T-cell (primary cell): Measurements from ENCODE around the gene TUBB8B. TPM values are rescaled to one million over a fixed set of nuclear protein-coding genes. Genes with fewer than 3 reads are reported as not detected.
"Not testable (repeated sequence)": the region's sequence is repeated elsewhere in the genome, so short reads cannot be mapped to it uniquely, and the experiment has no call there.

Source experiments
- ATAC-seq, 4 experiments: fragments of 200-7000 bp in 3 of 4; fragments of 150-1000 bp in 1 of 4; cut with Tn5 transposase; replicated peaks in 1 of 4; 1 replicate in 3 of 4; 2 replicates in 1 of 4; pipeline ENCODE4 v1.10.0; 2021; ENCODE audit warnings: moderate library complexity in 3 of 4, mild to moderate bottlenecking in 2 of 4, moderate number of reproducible peaks in 1 of 4
- CTCF ChIA-PET, 2 donors: fragments of 300-600 bp; sonication (Branson Sonifier 250); formaldehyde crosslinking; loops; one replicate each; lab custom pipeline; 2022; ENCODE audit warnings: antibody characterized with exemption in 2 of 2; lab: Charles Lee
- POLR2A ChIA-PET, 2 donors: fragments of 300-600 bp; sonication (Branson Sonifier 250); formaldehyde crosslinking; loops; one replicate each; lab custom pipeline; 2022; ENCODE audit warnings: antibody characterized with exemption in 2 of 2; lab: Charles Lee
- DNase-seq, 35 experiments: peaks; one replicate each; pipeline versions ENCODE4 v3.0.0 to v3.0.0-alpha.2; 2013 to 2023
- H3K27ac ChIP-seq: one replicate; pipeline ENCODE4 v1.5.1; 2013; ENCODE audit warnings: low read length
- H3K27me3 ChIP-seq, 2 experiments: replicated peaks in 1 of 2; 1 replicate in 1 of 2; 2 replicates in 1 of 2; pipeline versions ENCODE4 v1.6.1 to v1.7.0; 2013; ENCODE audit warnings: low read length in 1 of 2, mixed read lengths in 1 of 2; ENCODE audit not compliant: control insufficient read depth in 2 of 2, insufficient read depth in 2 of 2; ENCODE audit errors: extremely low read depth in 1 of 2
- H3K36me3 ChIP-seq, 2 donors: 1 replicate in 1 of 2; 2 replicates in 1 of 2; pipeline versions ENCODE4 v1.6.1 to v1.7.0; 2013; ENCODE audit warnings: low read length in 1 of 2; ENCODE audit not compliant: control insufficient read depth in 2 of 2, insufficient read depth in 1 of 2; ENCODE audit errors: extremely low read depth in 1 of 2
- H3K4me1 ChIP-seq, 2 experiments: 1 replicate in 1 of 2; 2 replicates in 1 of 2; pipeline versions ENCODE4 v1.6.1 to v1.7.0; 2013; ENCODE audit warnings: low read length in 2 of 2, mixed read lengths in 1 of 2; ENCODE audit not compliant: insufficient read depth in 2 of 2, control insufficient read depth in 1 of 2; ENCODE audit errors: extremely low read depth in 1 of 2
- H3K4me3 ChIP-seq, 2 donors: 1 replicate in 1 of 2; 2 replicates in 1 of 2; pipeline versions ENCODE4 v1.5.1 to v1.7.0; 2013; ENCODE audit warnings: mild to moderate bottlenecking in 2 of 2, low read length in 1 of 2, moderate library complexity in 1 of 2; ENCODE audit not compliant: control insufficient read depth in 1 of 2; ENCODE audit errors: extremely low read depth in 1 of 2
- H3K9me3 ChIP-seq: 2 replicates; pipeline ENCODE4 v1.7.0; 2013
- H3K27ac Mint-ChIP-seq, 2 donors: one replicate each; pipeline ENCODE4 v1.8.0; 2020 to 2021; ENCODE audit warnings: mild to moderate bottlenecking in 2 of 2, mixed read lengths in 2 of 2
- H3K27me3 Mint-ChIP-seq, 2 donors: one replicate each; pipeline ENCODE4 v1.8.0; 2021 to 2022; ENCODE audit warnings: mixed read lengths in 2 of 2
- H3K36me3 Mint-ChIP-seq: one replicate; pipeline ENCODE4 v1.8.0; 2021; ENCODE audit warnings: mixed read lengths
- H3K4me1 Mint-ChIP-seq, 3 donors: one replicate each; pipeline ENCODE4 v1.8.0; 2020 to 2022; ENCODE audit warnings: mixed read lengths in 3 of 3, mild to moderate bottlenecking in 1 of 3
- H3K4me3 Mint-ChIP-seq, 3 donors: one replicate each; pipeline ENCODE4 v1.8.0; 2020 to 2022; ENCODE audit warnings: mild to moderate bottlenecking in 3 of 3, mixed read lengths in 3 of 3, moderate library complexity in 3 of 3
- H3K9me3 Mint-ChIP-seq, 3 donors: one replicate each; pipeline ENCODE4 v1.8.0; 2020 to 2022; ENCODE audit warnings: mixed read lengths in 3 of 3
- WGBS: methylation state at CpG from one replicate; pipeline ENCODE4 v1.1.5; 2013; ENCODE audit warnings: missing lambda C conversion rate; ENCODE audit not compliant: insufficient coverage; 5-methylcytosine and 5-hydroxymethylcytosine counted together
- total RNA-seq, 35 experiments: library from RNA in 6 of 35; stranded (reverse) in 6 of 35; fragments of 120-200 nt in 1 of 35; gene quantifications; one replicate each; pipeline versions ENCODE4 v1.2.1 to v1.2.4 and lab custom pipeline; 2013 to 2026

Gene TUBB8B
- total RNA-seq, 5 donors from 2014 or later (not counting 1 experiment from before 2014, with no cell fraction given) = not detected

- H3K4me3 ChIP-seq, ATAC-seq, H3K4me3 Mint-ChIP-seq, H3K36me3 Mint-ChIP-seq, H3K9me3 Mint-ChIP-seq, H3K4me1 Mint-ChIP-seq, H3K27me3 Mint-ChIP-seq, H3K36me3 ChIP-seq, H3K27ac ChIP-seq, H3K27me3 ChIP-seq, H3K4me1 ChIP-seq, DNase-seq, POLR2A ChIA-PET, H3K27ac Mint-ChIP-seq, H3K9me3 ChIP-seq, CTCF ChIA-PET: not testable (repeated sequence)
- 56% methylated on average over 1 of the region's 1 CpG for WGBS
These were observed 5.0 kb upstream of the TUBB8B start for GRCh38 chr18:54388-54787.

- CTCF ChIA-PET, H3K9me3 Mint-ChIP-seq, H3K36me3 Mint-ChIP-seq, H3K27ac Mint-ChIP-seq, H3K27ac ChIP-seq, H3K4me1 ChIP-seq, H3K4me3 Mint-ChIP-seq, H3K4me1 Mint-ChIP-seq, H3K27me3 Mint-ChIP-seq, DNase-seq, POLR2A ChIA-PET, H3K9me3 ChIP-seq, H3K27me3 ChIP-seq, ATAC-seq, H3K4me3 ChIP-seq, H3K36me3 ChIP-seq: not testable (repeated sequence)
- 95% methylated on average over 13 of the region's 25 CpGs for WGBS
These were observed 719 bp downstream of the TUBB8B start for GRCh38 chr18:48696-49095.

- DNase-seq, CTCF ChIA-PET, H3K4me1 ChIP-seq: not testable (repeated sequence)
These were observed 36.2 kb downstream of the TUBB8B start for GRCh38 chr18:13177-13576.

GRCh38 chr18:12773-13172, 36.6 kb downstream of the TUBB8B start:
- H3K36me3 ChIP-seq, H3K4me3 ChIP-seq, H3K27ac Mint-ChIP-seq, H3K9me3 Mint-ChIP-seq, H3K27me3 Mint-ChIP-seq, CTCF ChIA-PET, H3K4me3 Mint-ChIP-seq, POLR2A ChIA-PET, H3K4me1 ChIP-seq, DNase-seq, ATAC-seq, H3K4me1 Mint-ChIP-seq, H3K27ac ChIP-seq, H3K9me3 ChIP-seq, H3K36me3 Mint-ChIP-seq, H3K27me3 ChIP-seq: not testable (repeated sequence)
- no CpG with 5 or more reads among the region's 9 CpGs for WGBS

More at GRCh38 chr18:13177-13576, 36.2 kb downstream of the TUBB8B start:
- H3K4me3 ChIP-seq, H3K36me3 Mint-ChIP-seq, H3K4me3 Mint-ChIP-seq, POLR2A ChIA-PET, H3K36me3 ChIP-seq, ATAC-seq, H3K27ac Mint-ChIP-seq, H3K27me3 ChIP-seq, H3K27ac ChIP-seq, H3K9me3 ChIP-seq, H3K27me3 Mint-ChIP-seq, H3K9me3 Mint-ChIP-seq, H3K4me1 Mint-ChIP-seq: not testable (repeated sequence)
- no CpG with 5 or more reads among the region's 6 CpGs for WGBS

GRCh38 chr18:11383-12274, 37.8 kb downstream of the TUBB8B start:
- H3K27me3 ChIP-seq, CTCF ChIA-PET, H3K27me3 Mint-ChIP-seq, ATAC-seq, H3K9me3 Mint-ChIP-seq, H3K36me3 ChIP-seq, H3K27ac Mint-ChIP-seq, POLR2A ChIA-PET, H3K27ac ChIP-seq, H3K36me3 Mint-ChIP-seq, H3K4me3 Mint-ChIP-seq, H3K4me1 Mint-ChIP-seq, H3K4me3 ChIP-seq, H3K9me3 ChIP-seq, DNase-seq, H3K4me1 ChIP-seq: not testable (repeated sequence)
- WGBS = no CpG with 5 or more reads among the region's 65 CpGs

- POLR2A ChIA-PET, H3K36me3 Mint-ChIP-seq, ATAC-seq, H3K9me3 Mint-ChIP-seq, H3K27ac Mint-ChIP-seq, H3K4me3 Mint-ChIP-seq, H3K36me3 ChIP-seq, H3K27me3 ChIP-seq, H3K4me1 Mint-ChIP-seq, H3K27me3 Mint-ChIP-seq, H3K4me3 ChIP-seq, CTCF ChIA-PET, H3K4me1 ChIP-seq, H3K9me3 ChIP-seq, DNase-seq, H3K27ac ChIP-seq: not testable (repeated sequence)
- 75% methylated on average over 9 of the region's 75 CpGs for WGBS
These were observed 38.7 kb downstream of the TUBB8B start for GRCh38 chr18:10624-11184.
